IMR-90 (cell line): ENCODE measurements around the gene MLLT10. TPM values are rescaled to one million over a fixed set of nuclear protein-coding genes. Genes with fewer than 3 reads are reported as not detected.

Experiments used
- ATAC-seq: fragments of 200-7000 bp; cut with Tn5 transposase; 2 replicates; pipeline ENCODE4 v1.9.1; 2020; ENCODE audit warnings: low read depth, mild to moderate bottlenecking, moderate library complexity
- BruUV-seq: library from RNA; stranded (reverse); fragments of 400-500 nt; replicated peaks from 2 replicates; lab custom pipeline; 2021; lab: Mats Ljungman, UMichigan
- CTCF ChIA-PET: fragments of 300-600 bp; formaldehyde crosslinking; extraction: SDS; loops from one replicate; lab custom pipeline; 2021; ENCODE audit warnings: antibody characterized with exemption; lab: Yijun Ruan, JAX
- POLR2A ChIA-PET: fragments of 300-600 bp; sonication (Branson Sonifier 250); formaldehyde crosslinking; loops from one replicate; lab custom pipeline; 2022; ENCODE audit warnings: antibody characterized with exemption; ENCODE audit not compliant: unreplicated experiment; lab: Charles Lee
- DNase-seq: peaks from one replicate; pipeline ENCODE4 v3.0.0; 2013
- H2AFZ ChIP-seq: replicated peaks from 2 replicates; pipeline ENCODE3; 2013; ENCODE audit warnings: low read length, mild to moderate bottlenecking; ENCODE audit not compliant: poor library complexity
- H2AK5ac ChIP-seq: 2 replicates; pipeline ENCODE4 v1.6.1; 2013; ENCODE audit warnings: low read depth, low read length, inconsistent platforms
- H2AK9ac ChIP-seq: replicated peaks from 2 replicates; pipeline ENCODE3; 2013; ENCODE audit warnings: mild to moderate bottlenecking, low read depth, low read length, moderate library complexity; ENCODE audit not compliant: poor library complexity
- H2BK120ac ChIP-seq: 2 replicates; pipeline ENCODE4 v1.6.1; 2013; ENCODE audit warnings: low read depth, low read length, inconsistent platforms
- H2BK15ac ChIP-seq: 3 replicates; pipeline ENCODE4 v1.6.1; 2013; ENCODE audit warnings: low read depth, low read length, inconsistent platforms
- H2BK20ac ChIP-seq: 2 replicates; pipeline ENCODE4 v1.6.1; 2013; ENCODE audit warnings: low read depth, mild to moderate bottlenecking, inconsistent platforms, low read length, moderate library complexity
- H2BK5ac ChIP-seq: 2 replicates; pipeline ENCODE4 v1.6.1; 2013; ENCODE audit warnings: mild to moderate bottlenecking, low read depth, low read length, inconsistent platforms; ENCODE audit not compliant: poor library complexity, severe bottlenecking
- H3K14ac ChIP-seq: replicated peaks from 2 replicates; pipeline ENCODE4 v1.6.1; 2013; ENCODE audit warnings: low read depth, low read length, inconsistent platforms
- H3K18ac ChIP-seq: 2 replicates; pipeline ENCODE4 v1.6.1; 2013; ENCODE audit warnings: low read depth, low read length, control low read depth
- H3K23ac ChIP-seq: 2 replicates; pipeline ENCODE4 v1.6.1; 2013; ENCODE audit warnings: low read depth, low read length, inconsistent platforms
- H3K27ac ChIP-seq: 2 replicates; pipeline ENCODE4 v1.5.1; 2013; ENCODE audit warnings: mild to moderate bottlenecking, control low read depth, low read length; ENCODE audit not compliant: insufficient read depth
- H3K27me3 ChIP-seq: 2 replicates; pipeline ENCODE4 v1.6.1; 2013; ENCODE audit warnings: low read length; ENCODE audit not compliant: control insufficient read depth, insufficient read depth
- H3K36me3 ChIP-seq: 2 replicates; pipeline ENCODE4 v1.6.1; 2013; ENCODE audit warnings: low read length, mixed read lengths; ENCODE audit not compliant: control insufficient read depth, insufficient read depth
- H3K4ac ChIP-seq: 2 replicates; pipeline ENCODE4 v1.6.1; 2013; ENCODE audit warnings: low read depth, low read length, inconsistent platforms
- H3K4me1 ChIP-seq: 2 replicates; pipeline ENCODE4 v1.6.1; 2013; ENCODE audit warnings: low read length, mixed read lengths; ENCODE audit not compliant: control insufficient read depth, insufficient read depth
- H3K4me2 ChIP-seq: 2 replicates; pipeline ENCODE4 v1.6.1; 2013; ENCODE audit warnings: low read depth, mild to moderate bottlenecking, control low read depth, low read length, moderate library complexity
- H3K4me3 ChIP-seq: 2 replicates; pipeline ENCODE4 v1.5.1; 2013; ENCODE audit warnings: low read depth, mild to moderate bottlenecking, control low read depth, low read length, moderate library complexity; ENCODE audit not compliant: insufficient read depth
- H3K56ac ChIP-seq: 2 replicates; pipeline ENCODE4 v1.6.1; 2013; ENCODE audit warnings: low read length, inconsistent platforms; ENCODE audit not compliant: insufficient read depth; ENCODE audit errors: extremely low read depth
- H3K79me1 ChIP-seq, 2 experiments: 2 replicates each; pipeline ENCODE4 v1.6.1; 2013; ENCODE audit warnings: low read length in 2 of 2, inconsistent platforms in 1 of 2, low read depth in 1 of 2
- H3K9ac ChIP-seq: 2 replicates; pipeline ENCODE4 v1.6.1; 2013; ENCODE audit warnings: low read depth, low read length, control low read depth
- H3K9me1 ChIP-seq: 2 replicates; pipeline ENCODE4 v1.6.1; 2013; ENCODE audit warnings: low read length, inconsistent platforms; ENCODE audit not compliant: insufficient read depth
- H3K9me3 ChIP-seq: 2 replicates; pipeline ENCODE4 v1.6.1; 2013; ENCODE audit warnings: low read length; ENCODE audit not compliant: control insufficient read depth, insufficient read depth
- H4K20me1 ChIP-seq: 2 replicates; pipeline ENCODE4 v1.6.1; 2013; ENCODE audit warnings: low read length, inconsistent platforms; ENCODE audit not compliant: insufficient read depth
- H4K5ac ChIP-seq: 2 replicates; pipeline ENCODE4 v1.6.1; 2013; ENCODE audit warnings: mild to moderate bottlenecking, low read depth, low read length, control low read depth
- H4K8ac ChIP-seq, 2 experiments: 2 replicates each; pipeline ENCODE4 v1.6.1; 2013; ENCODE audit warnings: low read depth in 2 of 2, low read length in 2 of 2, control low read depth in 1 of 2, inconsistent platforms in 1 of 2
- H4K91ac ChIP-seq: 2 replicates; pipeline ENCODE4 v1.6.1; 2013; ENCODE audit warnings: low read depth, low read length, inconsistent platforms; ENCODE audit not compliant: insufficient read depth
- CEBPB ChIP-seq: IDR thresholded peaks from 2 replicates; pipeline ENCODE4 v1.6.1; 2012; ENCODE audit warnings: low read depth, low read length, improper control_type of control experiment
- CHD1 ChIP-seq: IDR thresholded peaks from 2 replicates; pipeline ENCODE4 v1.6.1; 2012; ENCODE audit warnings: low read depth, low read length, improper control_type of control experiment
- MAFK ChIP-seq: IDR thresholded peaks from 2 replicates; pipeline ENCODE4 v1.6.1; 2012; ENCODE audit warnings: low read depth, low read length, improper control_type of control experiment
- MXI1 ChIP-seq: IDR thresholded peaks from 2 replicates; pipeline ENCODE4 v1.6.1; 2012; ENCODE audit warnings: low read depth, mild to moderate bottlenecking, low read length, moderate library complexity, borderline replicate concordance
- POLR2A ChIP-seq: IDR thresholded peaks from 2 replicates; pipeline ENCODE4 v1.6.1; 2012; ENCODE audit warnings: mild to moderate bottlenecking, low read depth, low read length
- RCOR1 ChIP-seq: IDR thresholded peaks from 2 replicates; pipeline ENCODE4 v1.6.1; 2012; ENCODE audit warnings: mild to moderate bottlenecking, low read length, improper control_type of control experiment; ENCODE audit not compliant: insufficient replicate concordance
- USF2 ChIP-seq: fragments of 150-350 bp; IDR thresholded peaks from 2 replicates; pipeline ENCODE4 v1.6.1; 2017; ENCODE audit warnings: mild to moderate bottlenecking, antibody characterized with exemption, low read length, low read depth
- WGBS, 2 experiments: methylation state at CpG; one replicate each; pipeline versions ENCODE4 v1.1.5 to v1.1.7; 2013; ENCODE audit warnings: missing lambda C conversion rate in 2 of 2; ENCODE audit not compliant: insufficient read length in 1 of 2; ENCODE audit errors: extremely low coverage in 2 of 2; 5-methylcytosine and 5-hydroxymethylcytosine counted together
- dilution Hi-C: fragments of 300-500 bp; cut with HindIII; formaldehyde crosslinking; loops from one replicate; pipeline ENCODE4 v1.14.3; 2018; ENCODE audit warnings: low sequenced_read_pairs; ENCODE audit not compliant: unreplicated experiment
- in situ Hi-C: fragments of 300-500 bp; cut with MboI; formaldehyde crosslinking; loops from 3 replicates; pipeline ENCODE4 v1.14.3; 2019; ENCODE audit warnings: low sequenced_read_pairs, inconsistent platforms, mixed read lengths
- intact Hi-C: fragments of 100-400 bp; cut with micrococcal nuclease; formaldehyde crosslinking; loops from 2 replicates; pipeline ENCODE4 v1.10.0; 2022
- polyA plus RNA-seq, 3 experiments: library from polyadenylated mRNA; depleted of rRNA; stranded (reverse); fragments of >200 nt; gene quantifications; 2 replicates each; pipeline ENCODE4 v1.2.3, GENCODE V29; 2012; ENCODE audit warnings: low replicate concordance in 1 of 3
- total RNA-seq: library from RNA; depleted of rRNA; stranded (reverse); fragments of >200 nt; gene quantifications from 2 replicates; pipeline ENCODE4 v1.2.3, GENCODE V29; 2012
- TF ChIP-seq, protein P1 (sequence below): conservative IDR thresholded peaks from 2 replicates; pipeline ENCODE4 v1.5.1; 2012; ENCODE audit warnings: mild to moderate bottlenecking, low read depth, low read length, improper control_type of control experiment

MLLT10 gene
- total and polyA plus RNA-seq, 2 of the 4 experiments (the other 2 are of a cell fraction) = 22.5 to 29.0 TPM

DNA sequence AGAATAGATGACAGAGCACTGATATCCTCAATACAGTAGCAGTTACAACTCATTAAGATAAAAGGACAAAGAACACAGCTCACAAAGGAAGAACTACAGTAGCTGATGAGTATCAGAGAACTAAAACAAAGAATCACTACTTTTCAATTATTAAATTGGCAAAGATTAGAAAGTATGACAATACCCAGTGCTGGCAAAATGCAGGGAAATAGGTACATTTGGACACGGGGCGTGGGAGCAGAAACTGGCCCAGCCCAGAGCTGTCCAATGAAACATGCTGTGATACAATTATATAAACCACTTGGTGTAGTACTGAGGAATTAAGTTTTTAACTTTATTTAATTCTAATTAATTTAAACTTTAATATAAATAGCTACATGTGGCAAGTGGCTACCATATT, 226.3 kb downstream of the MLLT10 start:
- no peak overlapping the region for H3K4ac ChIP-seq
- no peaks in the 10 kb centered on the region for H3K4me1 ChIP-seq
- H3K4me2 ChIP-seq = no peak overlapping the region
- no peak overlapping the region for H2AK9ac ChIP-seq
- ATAC-seq (no peak), DNase-seq (no peak)
- no peak overlapping the region for H3K9ac ChIP-seq
- WGBS, 2 experiments = no CpG with 5 or more reads among the region's 2 CpGs
- no peak overlapping the region for H3K56ac ChIP-seq
- no peak overlapping the region for H2BK120ac ChIP-seq
- no peak overlapping the region for H3K27ac ChIP-seq
- H2BK5ac ChIP-seq = no peak overlapping the region
- H3K36me3 ChIP-seq = peaks cover 5% of the 10 kb centered on the region
- H4K20me1 ChIP-seq = no peaks in the 10 kb centered on the region
- no peak overlapping the region for H4K91ac ChIP-seq
- intact Hi-C loops (loop anchor here (5.0 kb wide), 1 partner anchor 152 kb away; no protein-coding TSS in a partner anchor), in situ Hi-C loops (no loop called here), dilution Hi-C loops (no loop called here)
- ChIA-PET CTCF (interaction anchor here (0.6 kb wide), 1 partner anchor 9 kb away, joined by 3 read pairs; no protein-coding TSS in a partner anchor), POLR2A (no interaction called here)
- no peaks in the 10 kb centered on the region for H3K27me3 ChIP-seq
- no peak overlapping the region for H3K14ac ChIP-seq
- H2BK20ac ChIP-seq = no peak overlapping the region
- BruUV-seq = no TSS peak
- H2AFZ ChIP-seq = no peak overlapping the region
- H4K5ac ChIP-seq = no peak overlapping the region
- no peaks in the 10 kb centered on the region for H3K9me1 ChIP-seq
- TF ChIP-seq CHD1 (no peak), POLR2A (no peak), RCOR1 (no peak), MAFK (no peak), USF2 (no peak), CEBPB (no peak), MXI1 (no peak)
- TF ChIP-seq, protein P1, sequence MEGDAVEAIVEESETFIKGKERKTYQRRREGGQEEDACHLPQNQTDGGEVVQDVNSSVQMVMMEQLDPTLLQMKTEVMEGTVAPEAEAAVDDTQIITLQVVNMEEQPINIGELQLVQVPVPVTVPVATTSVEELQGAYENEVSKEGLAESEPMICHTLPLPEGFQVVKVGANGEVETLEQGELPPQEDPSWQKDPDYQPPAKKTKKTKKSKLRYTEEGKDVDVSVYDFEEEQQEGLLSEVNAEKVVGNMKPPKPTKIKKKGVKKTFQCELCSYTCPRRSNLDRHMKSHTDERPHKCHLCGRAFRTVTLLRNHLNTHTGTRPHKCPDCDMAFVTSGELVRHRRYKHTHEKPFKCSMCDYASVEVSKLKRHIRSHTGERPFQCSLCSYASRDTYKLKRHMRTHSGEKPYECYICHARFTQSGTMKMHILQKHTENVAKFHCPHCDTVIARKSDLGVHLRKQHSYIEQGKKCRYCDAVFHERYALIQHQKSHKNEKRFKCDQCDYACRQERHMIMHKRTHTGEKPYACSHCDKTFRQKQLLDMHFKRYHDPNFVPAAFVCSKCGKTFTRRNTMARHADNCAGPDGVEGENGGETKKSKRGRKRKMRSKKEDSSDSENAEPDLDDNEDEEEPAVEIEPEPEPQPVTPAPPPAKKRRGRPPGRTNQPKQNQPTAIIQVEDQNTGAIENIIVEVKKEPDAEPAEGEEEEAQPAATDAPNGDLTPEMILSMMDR = no peak
- no peaks in the 10 kb centered on the region for H3K79me1 ChIP-seq
- H3K4me3 ChIP-seq = no peak overlapping the region
- no peak overlapping the region for H2BK15ac ChIP-seq
- H3K23ac ChIP-seq = no peak overlapping the region
- no peak overlapping the region for H4K8ac ChIP-seq
- H3K9me3 ChIP-seq = no peaks in the 10 kb centered on the region
- H3K18ac ChIP-seq = no peak overlapping the region
- H2AK5ac ChIP-seq = no peak overlapping the region
